ENCODE measurements around the gene NOPCHAP1. TPM values are rescaled to one million over a fixed set of nuclear protein-coding genes. Genes with fewer than 3 reads are reported as not detected.

NOPCHAP1 gene
- total and polyA plus RNA-seq, 2 of the 4 experiments (the other 2 are of a cell fraction) = 5.6 to 9.3 TPM

GRCh38 chr12:104959335-104959841 lies 26.7 kb upstream of the NOPCHAP1 start:
- no peak overlapping the region for H2BK5ac ChIP-seq (ENCODE audit: low read depth, low read length, poor library complexity, severe bottlenecking)
- H3K79me1 ChIP-seq (ENCODE audit: low read depth in 1 of 2, low read length in 2 of 2) = no peaks in the 10 kb centered on the region
- in situ Hi-C loops (cut with MboI; ENCODE audit: low sequenced_read_pairs) (no loop called here), intact Hi-C loops (cut with micrococcal nuclease) (no loop called here), dilution Hi-C loops (cut with HindIII; ENCODE audit: low sequenced_read_pairs, unreplicated experiment) (no loop called here)
- H3K4me1 ChIP-seq (ENCODE audit: control insufficient read depth, insufficient read depth, low read length) = peaks cover 10% of the 10 kb centered on the region
- no peak overlapping the region for H3K4me3 ChIP-seq (ENCODE audit: insufficient read depth, low read depth, low read length)
- H3K14ac ChIP-seq (replicated peaks; ENCODE audit: low read depth, low read length) = 0 out of 2 replicates have a peak overlapping the region, but pooled peaks have one; percentile 8
- H4K91ac ChIP-seq (ENCODE audit: insufficient read depth, low read depth, low read length) = no peak overlapping the region
- no peaks in the 10 kb centered on the region for H3K9me3 ChIP-seq (ENCODE audit: control insufficient read depth, insufficient read depth, low read length)
- H3K4ac ChIP-seq (ENCODE audit: low read depth, low read length) = peak overlapping the region; percentile 79; the same call in 1 of the 2 replicates
- peak overlapping the region in 1 of 2 experiments; percentile 14; a peak in 2 of 4 replicates for H4K8ac ChIP-seq (ENCODE audit: low read depth in 2 of 2, low read length in 2 of 2)
- peak overlapping the region; percentile 68 for H3K4me2 ChIP-seq (ENCODE audit: low read depth, low read length)
- ChIA-PET POLR2A (ENCODE audit: unreplicated experiment) (no interaction called here), CTCF (interaction anchor here (0.6 to 0.9 kb wide), 4 partner anchors 12 to 578 kb away, joined by 3 read pairs; no protein-coding TSS in a partner anchor)
- H3K23ac ChIP-seq (ENCODE audit: low read depth, low read length) = no peak overlapping the region
- no CpG with 5 or more reads among the region's 2 CpGs for WGBS, 2 experiments (ENCODE audit: extremely low coverage in 2 of 2, insufficient read length in 1 of 2)
- no TSS peak for BruUV-seq (replicated peaks)
- no peak for ATAC-seq (ENCODE audit: low read depth)
- H4K5ac ChIP-seq (ENCODE audit: low read depth, low read length) = no peak overlapping the region
- no peak overlapping the region for H2AK9ac ChIP-seq (replicated peaks; ENCODE audit: low read depth, low read length, poor library complexity)
- H4K20me1 ChIP-seq (ENCODE audit: insufficient read depth, low read length) = no peaks in the 10 kb centered on the region
- peaks cover 20% of the 10 kb centered on the region for H3K27me3 ChIP-seq (ENCODE audit: control insufficient read depth, insufficient read depth, low read length)
- no peak overlapping the region for H3K9ac ChIP-seq (ENCODE audit: low read depth, low read length)
- no peak overlapping the region for H2AK5ac ChIP-seq (ENCODE audit: low read depth, low read length)
- H3K36me3 ChIP-seq (ENCODE audit: control insufficient read depth, insufficient read depth, low read length) = no peaks in the 10 kb centered on the region
- no peak overlapping the region for H2AFZ ChIP-seq (replicated peaks; ENCODE audit: low read length, poor library complexity)
- H3K9me1 ChIP-seq (ENCODE audit: insufficient read depth, low read length) = no peaks in the 10 kb centered on the region
- TF ChIP-seq RCOR1 (IDR thresholded peaks at IDR 0.05; ENCODE audit: insufficient replicate concordance, low read length) (no peak), CTCF (conservative IDR thresholded peaks at IDR 0.05; ENCODE audit: low read depth, low read length) (no peak), FOS (IDR thresholded peaks at IDR 0.05; ENCODE audit: low read depth, low read length) (peak; percentile 57; the same call in 1 of the 2 replicates), BHLHE40 (IDR thresholded peaks at IDR 0.05; ENCODE audit: low read depth, low read length) (no peak), MAFK (IDR thresholded peaks at IDR 0.05; ENCODE audit: low read depth, low read length) (no peak)
- no peak overlapping the region for H3K56ac ChIP-seq (ENCODE audit: extremely low read depth, insufficient read depth, low read length)
- no peak overlapping the region for H2BK15ac ChIP-seq (ENCODE audit: low read depth, low read length)
- H3K27ac ChIP-seq (ENCODE audit: insufficient read depth, low read length) = no peak overlapping the region
- peak; percentile 51 for DNase-seq
- H3K18ac ChIP-seq (ENCODE audit: low read depth, low read length) = no peak overlapping the region
- no peak overlapping the region for H2BK120ac ChIP-seq (ENCODE audit: low read depth, low read length)
- no peak overlapping the region for H2BK20ac ChIP-seq (ENCODE audit: low read depth, low read length)

All from IMR-90 (cell line).